Suprapubic skin (tissue), 2 donors: ENCODE data around the gene PRLR.

ENCODE experiments used
- EP300 ChIP-seq: sonication (generic); formaldehyde crosslinking; IDR thresholded peaks from one replicate; pipeline ENCODE4 v1.6.1; 2017; ENCODE audit warnings: antibody characterized with exemption
- POLR2A ChIP-seq, 2 donors: fragments of 450-650 bp; IDR thresholded peaks; one replicate each; pipeline ENCODE4 v1.6.1; 2017; ENCODE audit warnings: antibody characterized with exemption in 2 of 2, mild to moderate bottlenecking in 2 of 2, moderate library complexity in 2 of 2

- TF ChIP-seq EP300 (no peak), POLR2A (IDR thresholded peaks at IDR 0.05) (no peak)
Measured at GRCh38 chr5:35046774-35047173, 183.5 kb downstream of the PRLR start.
